B cell (primary cell): ENCODE measurements around the gene GOLGA1. TPM values are rescaled to one million over a fixed set of nuclear protein-coding genes. Genes with fewer than 3 reads are reported as not detected.
"Not testable (repeated sequence)": the region's sequence is repeated elsewhere in the genome, so short reads cannot be mapped to it uniquely, and the experiment has no call there.

Experiments
- ATAC-seq: fragments of 200-7000 bp; cut with Tn5 transposase; one replicate; pipeline ENCODE4 v1.10.0; 2021; ENCODE audit warnings: low read depth, mild to moderate bottlenecking, moderate number of reproducible peaks, moderate library complexity
- CTCF ChIA-PET: fragments of 350-600 bp; sonication (Branson Sonifier 250); formaldehyde crosslinking; loops from one replicate; lab custom pipeline; 2021; ENCODE audit warnings: antibody characterized with exemption, inconsistent platforms; lab: Charles Lee
- POLR2A ChIA-PET: fragments of 350-600 bp; sonication (Branson Sonifier 250); formaldehyde crosslinking; loops from one replicate; lab custom pipeline; 2021; ENCODE audit warnings: antibody characterized with exemption; lab: Charles Lee
- DNase-seq: peaks from one replicate; pipeline ENCODE4 v3.0.0; 2013
- H2AFZ ChIP-seq: 2 replicates; pipeline ENCODE4 v1.6.1; 2012; ENCODE audit warnings: mild to moderate bottlenecking, low read depth, low read length; ENCODE audit not compliant: insufficient read depth, poor library complexity, severe bottlenecking
- H3K27ac ChIP-seq, 2 donors: 1 replicate in 1 of 2; 2 replicates in 1 of 2; pipeline ENCODE4 v1.5.1; 2012 to 2013; ENCODE audit warnings: low read length in 2 of 2, mild to moderate bottlenecking in 2 of 2, moderate library complexity in 1 of 2
- H3K27me3 ChIP-seq, 4 experiments: fragments of 200-600 bp in 1 of 4; sonication (generic) in 1 of 4; replicated peaks in 1 of 4; 1 replicate in 2 of 4; 2 replicates in 2 of 4; pipeline versions ENCODE4 v1.6.1 to v1.7.0; 2013 to 2016; ENCODE audit warnings: low read length in 3 of 4, mild to moderate bottlenecking in 2 of 4, mixed read lengths in 1 of 4, moderate library complexity in 1 of 4; ENCODE audit not compliant: insufficient read depth in 4 of 4, control insufficient read depth in 3 of 4; ENCODE audit errors: control extremely low read depth in 1 of 4
- H3K36me3 ChIP-seq, 2 experiments: replicated peaks in 1 of 2; 1 replicate in 1 of 2; 2 replicates in 1 of 2; pipeline versions ENCODE4 v1.6.1 to v1.7.1; 2013; ENCODE audit warnings: low read length in 1 of 2; ENCODE audit not compliant: insufficient read depth in 2 of 2, control insufficient read depth in 1 of 2; ENCODE audit errors: control extremely low read depth in 1 of 2, extremely low read depth in 1 of 2
- H3K4me1 ChIP-seq, 2 donors: fragments of 200-600 bp in 1 of 2; sonication (generic) in 1 of 2; 1 replicate in 1 of 2; 2 replicates in 1 of 2; pipeline versions ENCODE4 v1.5.1 to v1.6.1; 2013 to 2017; ENCODE audit warnings: low read length in 2 of 2; ENCODE audit not compliant: control insufficient read depth in 2 of 2, insufficient read depth in 2 of 2
- H3K4me2 ChIP-seq: replicated peaks from 2 replicates; pipeline ENCODE3; 2012; ENCODE audit warnings: mild to moderate bottlenecking, low read depth, low read length; ENCODE audit not compliant: poor library complexity, severe bottlenecking
- H3K4me3 ChIP-seq, 5 experiments: fragments of 200-600 bp in 1 of 5; sonication (generic) in 1 of 5; 1 replicate in 3 of 5; 2 replicates in 2 of 5; pipeline versions ENCODE4 v1.5.1 to v1.7.0; 2011 to 2016; ENCODE audit warnings: low read length in 4 of 5, mild to moderate bottlenecking in 4 of 5, low read depth in 2 of 5, control low read depth in 1 of 5, moderate library complexity in 1 of 5; ENCODE audit not compliant: insufficient read depth in 1 of 5; ENCODE audit errors: control extremely low read depth in 1 of 5, extremely low read depth in 1 of 5
- H3K79me2 ChIP-seq: fragments of 200-600 bp; sonication (generic); one replicate; pipeline ENCODE4 v1.6.0; 2016; ENCODE audit warnings: low read length; ENCODE audit not compliant: control insufficient read depth, insufficient read depth
- H3K9ac ChIP-seq: fragments of 200-600 bp; sonication (generic); 2 replicates; pipeline ENCODE4 v1.6.1; 2017; ENCODE audit warnings: mild to moderate bottlenecking, low read length, moderate library complexity
- H3K9me3 ChIP-seq, 3 donors: one replicate each; pipeline versions ENCODE4 v1.6.1 to v1.7.1; 2013; ENCODE audit warnings: low read length in 2 of 3; ENCODE audit not compliant: control insufficient read depth in 2 of 3, insufficient read depth in 1 of 3; ENCODE audit errors: control extremely low read depth in 1 of 3
- H4K20me1 ChIP-seq: 2 replicates; pipeline ENCODE4 v1.6.0; 2012; ENCODE audit warnings: mild to moderate bottlenecking, low read length; ENCODE audit not compliant: insufficient read depth, control insufficient read depth, poor library complexity, severe bottlenecking
- H3K27ac Mint-ChIP-seq: one replicate; pipeline ENCODE4 v1.8.0; 2021; ENCODE audit warnings: mixed read lengths
- H3K27me3 Mint-ChIP-seq: one replicate; pipeline ENCODE4 v1.8.0; 2021; ENCODE audit warnings: mixed read lengths
- H3K4me1 Mint-ChIP-seq: one replicate; pipeline ENCODE4 v1.8.0; 2021; ENCODE audit warnings: mixed read lengths
- H3K4me3 Mint-ChIP-seq: one replicate; pipeline ENCODE4 v1.8.0; 2021; ENCODE audit warnings: mixed read lengths
- H3K9me3 Mint-ChIP-seq: one replicate; pipeline ENCODE4 v1.8.0; 2022; ENCODE audit warnings: mixed read lengths; ENCODE audit not compliant: insufficient read depth
- EZH2 ChIP-seq: IDR thresholded peaks from 2 replicates; pipeline ENCODE4 v1.6.1; 2012; ENCODE audit warnings: borderline replicate concordance, low read depth, mild to moderate bottlenecking, moderate library complexity, low read length; ENCODE audit not compliant: insufficient read depth, poor library complexity, severe bottlenecking
- WGBS: methylation state at CpG from one replicate; pipeline ENCODE4 v1.1.5; 2013; ENCODE audit warnings: missing lambda C conversion rate; ENCODE audit not compliant: insufficient coverage; 5-methylcytosine and 5-hydroxymethylcytosine counted together
- intact Hi-C: fragments of 100-400 bp; cut with micrococcal nuclease; formaldehyde crosslinking; loops from one replicate; pipeline ENCODE4 v1.10.0; 2022
- polyA plus RNA-seq: library from polyadenylated mRNA; depleted of rRNA; stranded (reverse); fragments of >200 nt; gene quantifications from 2 replicates; pipeline ENCODE4 v1.2.3, GENCODE V29; 2012
- total RNA-seq, 2 donors: library from RNA; stranded (reverse); fragments of 120-200 nt in 1 of 2; gene quantifications; 1 replicate in 1 of 2; 2 replicates in 1 of 2; pipeline versions ENCODE4 v1.2.3 to v1.2.4, GENCODE V29; 2013 to 2022
- TF ChIP-seq, protein P1 (sequence below): fragments of 200-600 bp; IDR thresholded peaks from one replicate; pipeline ENCODE4 v1.8.0; 2022; ENCODE audit warnings: antibody characterized with exemption, mild to moderate bottlenecking

GOLGA1 gene
- total and polyA plus RNA-seq, 2 donors (not counting 1 experiment from before 2014, with no cell fraction given) = 13.4 to 26.2 TPM

DNA sequence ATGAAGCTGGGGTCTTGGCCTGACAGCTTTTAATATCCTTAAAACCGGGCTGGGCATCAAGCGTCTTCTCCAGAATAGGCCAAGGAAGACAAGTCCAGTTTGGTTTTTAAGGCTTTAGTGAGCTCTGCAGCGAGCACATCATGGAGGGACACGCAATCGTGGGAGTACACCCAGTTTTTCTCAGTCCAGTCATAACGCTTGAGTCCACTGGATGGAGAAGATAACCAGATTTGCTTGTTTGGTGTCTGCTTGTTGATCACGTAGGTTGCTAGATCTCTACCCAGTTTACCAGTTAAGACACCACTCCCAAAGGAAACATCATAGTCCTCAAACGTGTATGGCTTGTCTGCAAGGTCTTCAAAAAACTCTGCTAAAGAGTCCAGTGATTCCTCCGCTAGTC lies 27.4 kb upstream of the GOLGA1 start:
- H3K4me3 ChIP-seq = no peak overlapping the region
- H3K27ac ChIP-seq = no peak overlapping the region
- DNase-seq = no peak
- peaks cover 14% of the 10 kb centered on the region for H3K4me1 Mint-ChIP-seq
- H3K79me2 ChIP-seq = no peaks in the 10 kb centered on the region
- no peaks in the 10 kb centered on the region for H3K27me3 ChIP-seq
- no peak overlapping the region for H3K27ac Mint-ChIP-seq
- no peaks in the 10 kb centered on the region for H3K27me3 Mint-ChIP-seq
- H3K36me3 ChIP-seq = peaks cover 0 to 13% of the 10 kb centered on the region in 2 experiments
- H2AFZ ChIP-seq = no peak overlapping the region
- H3K9me3 Mint-ChIP-seq = no peaks in the 10 kb centered on the region
- no peak for ATAC-seq
- ChIA-PET POLR2A (no interaction called here), CTCF (no interaction called here)
- H3K9me3 ChIP-seq = no peaks in the 10 kb centered on the region
- no peak overlapping the region for H3K4me3 Mint-ChIP-seq
- H3K4me1 ChIP-seq = peaks cover 5 to 18% of the 10 kb centered on the region in 2 donors
- WGBS = 98% methylated on average over 9 of the region's 9 CpGs
- no peaks in the 10 kb centered on the region for H4K20me1 ChIP-seq
- intact Hi-C loops = no loop called here
- TF ChIP-seq, protein P1, sequence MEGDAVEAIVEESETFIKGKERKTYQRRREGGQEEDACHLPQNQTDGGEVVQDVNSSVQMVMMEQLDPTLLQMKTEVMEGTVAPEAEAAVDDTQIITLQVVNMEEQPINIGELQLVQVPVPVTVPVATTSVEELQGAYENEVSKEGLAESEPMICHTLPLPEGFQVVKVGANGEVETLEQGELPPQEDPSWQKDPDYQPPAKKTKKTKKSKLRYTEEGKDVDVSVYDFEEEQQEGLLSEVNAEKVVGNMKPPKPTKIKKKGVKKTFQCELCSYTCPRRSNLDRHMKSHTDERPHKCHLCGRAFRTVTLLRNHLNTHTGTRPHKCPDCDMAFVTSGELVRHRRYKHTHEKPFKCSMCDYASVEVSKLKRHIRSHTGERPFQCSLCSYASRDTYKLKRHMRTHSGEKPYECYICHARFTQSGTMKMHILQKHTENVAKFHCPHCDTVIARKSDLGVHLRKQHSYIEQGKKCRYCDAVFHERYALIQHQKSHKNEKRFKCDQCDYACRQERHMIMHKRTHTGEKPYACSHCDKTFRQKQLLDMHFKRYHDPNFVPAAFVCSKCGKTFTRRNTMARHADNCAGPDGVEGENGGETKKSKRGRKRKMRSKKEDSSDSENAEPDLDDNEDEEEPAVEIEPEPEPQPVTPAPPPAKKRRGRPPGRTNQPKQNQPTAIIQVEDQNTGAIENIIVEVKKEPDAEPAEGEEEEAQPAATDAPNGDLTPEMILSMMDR = no peak
- no peak for TF ChIP-seq EZH2
- no peak overlapping the region for H3K9ac ChIP-seq
- H3K4me2 ChIP-seq = no peak overlapping the region

GRCh38 chr9:124965775-124966568 lies 25.1 kb upstream of the GOLGA1 start:
- DNase-seq, H3K27me3 Mint-ChIP-seq, CTCF ChIA-PET, H2AFZ ChIP-seq, H4K20me1 ChIP-seq, H3K79me2 ChIP-seq, H3K4me3 ChIP-seq, ATAC-seq, H3K4me3 Mint-ChIP-seq, H3K36me3 ChIP-seq, H3K27me3 ChIP-seq, POLR2A ChIA-PET, H3K9me3 Mint-ChIP-seq, H3K27ac ChIP-seq, H3K9ac ChIP-seq, intact Hi-C loops, H3K4me2 ChIP-seq, H3K27ac Mint-ChIP-seq, H3K9me3 ChIP-seq: not testable (repeated sequence)
- H3K4me1 ChIP-seq = peaks cover 5 to 18% of the 10 kb centered on the region in 2 donors
- H3K4me1 Mint-ChIP-seq = peaks cover 14% of the 10 kb centered on the region
- WGBS = no CpG with 5 or more reads among the region's 5 CpGs
